Kidney epithelial cell (primary cell): ENCODE data around the gene ZNF554. TPM values are rescaled to one million over a fixed set of nuclear protein-coding genes. Genes with fewer than 3 reads are reported as not detected.

ENCODE experiments used
- DNase-seq: peaks from one replicate; pipeline ENCODE4 v3.0.0-alpha.2; 2010; ENCODE audit warnings: low read depth
- H3K27me3 ChIP-seq: 2 replicates; pipeline ENCODE4 v1.6.0; 2011; ENCODE audit warnings: low read length; ENCODE audit not compliant: control insufficient read depth, insufficient read depth
- H3K36me3 ChIP-seq: 2 replicates; pipeline ENCODE4 v1.5.1; 2011; ENCODE audit warnings: low read length; ENCODE audit not compliant: control insufficient read depth, insufficient read depth
- H3K4me3 ChIP-seq: 2 replicates; pipeline ENCODE4 v1.5.1; 2011; ENCODE audit warnings: low read depth, mild to moderate bottlenecking, control low read depth, low read length
- CTCF ChIP-seq: IDR thresholded peaks from 2 replicates; pipeline ENCODE4 v1.5.1; 2011; ENCODE audit warnings: mild to moderate bottlenecking, moderate library complexity, low read length, control low read depth, inconsistent platforms; ENCODE audit not compliant: insufficient read depth, poor library complexity, severe bottlenecking
- total RNA-seq: library from RNA; depleted of rRNA; stranded (reverse); fragments of >200 nt; gene quantifications from 2 replicates; pipeline ENCODE4 v1.2.3, GENCODE V29; 2015

ZNF554 gene
- total RNA-seq, 1 donor from 2014 or later: 4.5 TPM

- H3K4me3 ChIP-seq: peak overlapping the region; percentile 72
- no peak for DNase-seq
- no peaks in the 10 kb centered on the region for H3K27me3 ChIP-seq
- no peaks in the 10 kb centered on the region for H3K36me3 ChIP-seq
- no peak for TF ChIP-seq CTCF
Observed at GRCh38 chr19:2841855-2842574, 22.3 kb downstream of the ZNF554 start.

DNA sequence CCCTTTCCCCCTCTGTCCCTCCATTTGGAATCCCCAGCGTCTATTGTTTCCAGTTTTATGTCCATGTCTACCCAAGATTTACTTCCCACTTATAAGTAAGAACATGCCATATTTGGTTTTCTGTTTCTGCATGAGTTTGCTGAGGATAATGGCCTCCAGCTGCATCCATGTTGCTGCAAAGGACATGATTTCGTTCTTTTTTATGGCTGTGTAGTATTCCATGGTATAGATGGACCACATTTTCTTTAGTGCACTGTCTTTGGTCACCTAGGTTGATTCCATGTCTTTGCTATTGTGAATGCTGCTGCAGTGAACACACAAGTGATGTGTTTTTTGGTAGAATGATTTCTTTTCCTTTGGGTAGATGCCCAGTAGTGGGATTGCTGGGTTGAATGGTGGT is 25.4 kb downstream of the ZNF554 start:
- no peak for TF ChIP-seq CTCF
- H3K36me3 ChIP-seq: no peaks in the 10 kb centered on the region
- no peak overlapping the region for H3K4me3 ChIP-seq
- no peaks in the 10 kb centered on the region for H3K27me3 ChIP-seq
- DNase-seq: no peak

DNA sequence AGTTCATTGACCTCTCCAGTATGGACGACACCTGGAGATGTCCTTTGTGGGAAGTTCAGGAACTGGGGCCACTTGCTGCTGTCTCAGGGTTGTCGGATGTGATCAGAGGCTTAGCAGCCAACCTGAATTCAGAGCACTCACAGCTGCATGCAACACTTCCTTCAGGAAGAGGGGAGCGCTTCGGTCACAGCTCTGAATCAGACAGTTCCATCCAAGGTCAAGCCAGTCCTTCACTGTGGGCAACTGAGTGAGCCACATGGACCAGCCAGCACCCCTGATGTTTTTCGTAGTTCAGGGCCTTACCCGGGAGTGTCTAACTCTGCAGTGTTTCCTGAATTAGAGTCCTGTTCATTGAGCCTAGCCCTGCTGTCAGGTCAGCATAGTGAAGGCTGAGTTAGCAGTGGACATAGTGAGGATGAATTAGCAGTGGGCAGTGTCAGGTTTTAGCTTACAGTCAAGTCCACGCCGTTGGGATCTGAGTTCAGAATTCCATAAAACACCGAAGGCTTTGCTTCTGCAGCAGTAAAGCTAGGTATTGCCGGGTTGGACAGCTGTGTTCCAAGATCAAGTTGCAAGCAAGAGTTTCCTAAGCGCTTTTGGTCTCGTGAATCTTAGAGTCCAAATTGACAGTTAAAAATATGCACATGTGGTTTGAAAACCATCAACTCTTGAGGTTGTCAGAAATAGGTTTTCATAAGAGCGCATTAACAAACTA is 26.7 kb downstream of the ZNF554 start:
- Histone ChIP-seq H3K27me3 (no peaks in the 10 kb centered on the region), H3K4me3 (no peak overlapping the region), H3K36me3 (no peaks in the 10 kb centered on the region)
- no peak for TF ChIP-seq CTCF
- no peak for DNase-seq

DNA sequence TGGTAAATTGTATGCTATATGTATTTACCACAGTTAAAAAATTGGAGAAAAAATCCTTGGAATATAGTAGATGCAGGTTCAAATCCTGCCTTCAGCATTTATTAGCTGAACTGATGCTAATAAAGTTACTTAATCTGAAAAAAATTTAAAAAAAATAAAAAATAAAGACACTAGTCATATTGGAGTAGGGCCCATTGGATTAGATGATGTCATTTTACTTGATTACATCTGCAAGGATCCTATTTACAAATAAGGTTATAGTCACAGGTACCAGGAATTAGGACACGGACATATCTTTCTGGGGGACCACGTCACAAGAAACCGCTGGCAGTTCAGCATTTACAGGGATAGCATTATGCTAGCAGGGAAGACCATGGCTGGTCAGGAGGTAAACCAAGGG is 27.8 kb downstream of the ZNF554 start:
- Histone ChIP-seq H3K27me3 (no peaks in the 10 kb centered on the region), H3K36me3 (peaks cover 1% of the 10 kb centered on the region), H3K4me3 (no peak overlapping the region)
- TF ChIP-seq CTCF: no peak
- DNase-seq: no peak

GRCh38 chr19:2848616-2849015 is 28.9 kb downstream of the ZNF554 start:
- no peak overlapping the region for H3K4me3 ChIP-seq
- H3K36me3 ChIP-seq: peaks cover 8% of the 10 kb centered on the region
- DNase-seq: no peak
- no peak for TF ChIP-seq CTCF
- no peaks in the 10 kb centered on the region for H3K27me3 ChIP-seq
